Mesenchymal stem cell (in vitro differentiated cells and primary cell): Measurements from ENCODE around the gene ZNF710.
"Not testable (repeated sequence)": the region's sequence is repeated elsewhere in the genome, so short reads cannot be mapped to it uniquely, and the experiment has no call there.

Experiments used
- DNase-seq: peaks from one replicate; pipeline ENCODE4 v3.0.0-alpha.2; 2013
- H2AFZ ChIP-seq: one replicate; pipeline ENCODE4 v1.6.1; 2013; ENCODE audit warnings: low read depth, mild to moderate bottlenecking, control low read depth, inconsistent platforms, low read length, moderate library complexity
- H2AK5ac ChIP-seq: 2 replicates; pipeline ENCODE4 v1.6.1; 2013; ENCODE audit warnings: low read length, moderate library complexity, mild to moderate bottlenecking, inconsistent platforms; ENCODE audit not compliant: severe bottlenecking
- H2BK120ac ChIP-seq: one replicate; pipeline ENCODE4 v1.6.1; 2013; ENCODE audit warnings: low read depth, mild to moderate bottlenecking, inconsistent platforms, low read length, moderate library complexity
- H2BK12ac ChIP-seq, 2 experiments: one replicate each; pipeline ENCODE4 v1.6.1; 2013; ENCODE audit warnings: inconsistent platforms in 2 of 2, low read length in 2 of 2, mild to moderate bottlenecking in 2 of 2, moderate library complexity in 2 of 2, control low read depth in 1 of 2
- H2BK15ac ChIP-seq: one replicate; pipeline ENCODE4 v1.6.1; 2013; ENCODE audit warnings: mild to moderate bottlenecking, low read depth, inconsistent platforms; ENCODE audit not compliant: poor library complexity, severe bottlenecking
- H2BK5ac ChIP-seq: 2 replicates; pipeline ENCODE4 v1.6.1; 2013; ENCODE audit warnings: low read depth, mild to moderate bottlenecking, low read length, control low read depth, inconsistent platforms; ENCODE audit not compliant: poor library complexity, severe bottlenecking
- H3K14ac ChIP-seq, 2 experiments: one replicate each; pipeline ENCODE4 v1.6.1; 2013; ENCODE audit warnings: inconsistent platforms in 2 of 2, low read length in 2 of 2, control low read depth in 1 of 2, mild to moderate bottlenecking in 1 of 2, moderate library complexity in 1 of 2
- H3K18ac ChIP-seq, 2 experiments: one replicate each; pipeline ENCODE4 v1.6.1; 2013; ENCODE audit warnings: inconsistent platforms in 2 of 2, low read length in 2 of 2, control low read depth in 1 of 2, low read depth in 1 of 2, mild to moderate bottlenecking in 1 of 2
- H3K23ac ChIP-seq, 2 experiments: one replicate each; pipeline ENCODE4 v1.6.1; 2013; ENCODE audit warnings: inconsistent platforms in 2 of 2, low read length in 2 of 2, mild to moderate bottlenecking in 2 of 2, moderate library complexity in 2 of 2, control low read depth in 1 of 2
- H3K27ac ChIP-seq: 2 replicates; pipeline ENCODE4 v1.5.1; 2013; ENCODE audit warnings: mild to moderate bottlenecking, moderate library complexity, low read length, control low read depth, inconsistent platforms; ENCODE audit not compliant: poor library complexity, severe bottlenecking
- H3K27me3 ChIP-seq, 2 experiments: 2 replicates each; pipeline versions ENCODE4 v1.6.1 to v1.7.0; 2013; ENCODE audit warnings: low read length in 2 of 2, mild to moderate bottlenecking in 2 of 2, moderate library complexity in 2 of 2, control low read depth in 1 of 2, inconsistent platforms in 1 of 2; ENCODE audit not compliant: control insufficient read depth in 1 of 2, insufficient read depth in 1 of 2
- H3K36me3 ChIP-seq, 2 experiments: 2 replicates each; pipeline versions ENCODE4 v1.6.1 to v1.7.0; 2013; ENCODE audit warnings: low read length in 2 of 2, control low read depth in 1 of 2, inconsistent platforms in 1 of 2, low read depth in 1 of 2, mild to moderate bottlenecking in 1 of 2; ENCODE audit not compliant: insufficient read depth in 2 of 2, control insufficient read depth in 1 of 2
- H3K4ac ChIP-seq, 2 experiments: one replicate each; pipeline ENCODE4 v1.6.1; 2013; ENCODE audit warnings: inconsistent platforms in 2 of 2, low read length in 2 of 2, mild to moderate bottlenecking in 2 of 2, moderate library complexity in 2 of 2, control low read depth in 1 of 2, low read depth in 1 of 2
- H3K4me1 ChIP-seq: 2 replicates; pipeline ENCODE4 v1.6.1; 2013; ENCODE audit warnings: low read depth, low read length, control low read depth; ENCODE audit not compliant: control insufficient read depth, insufficient read depth
- H3K4me2 ChIP-seq: 2 replicates; pipeline ENCODE4 v1.6.1; 2013; ENCODE audit warnings: low read length, mild to moderate bottlenecking, inconsistent platforms; ENCODE audit not compliant: poor library complexity, severe bottlenecking
- H3K4me3 ChIP-seq, 2 experiments: 2 replicates each; pipeline versions ENCODE4 v1.5.1 to v1.7.0; 2013; ENCODE audit warnings: low read length in 2 of 2, mild to moderate bottlenecking in 2 of 2, control low read depth in 1 of 2, low read depth in 1 of 2; ENCODE audit not compliant: insufficient read depth in 1 of 2
- H3K79me1 ChIP-seq: replicated peaks from 2 replicates; pipeline ENCODE4 v1.6.1; 2013; ENCODE audit warnings: mild to moderate bottlenecking, control low read depth, low read length, inconsistent platforms; ENCODE audit not compliant: poor library complexity, severe bottlenecking
- H3K9ac ChIP-seq: 2 replicates; pipeline ENCODE4 v1.7.0; 2013; ENCODE audit warnings: mild to moderate bottlenecking, low read length, moderate library complexity
- H3K9me3 ChIP-seq: 2 replicates; pipeline ENCODE4 v1.7.0; 2013; ENCODE audit warnings: mild to moderate bottlenecking, low read length; ENCODE audit not compliant: control insufficient read depth
- H4K8ac ChIP-seq: one replicate; pipeline ENCODE4 v1.6.1; 2013; ENCODE audit warnings: inconsistent platforms, mild to moderate bottlenecking, low read length, moderate library complexity
- H4K91ac ChIP-seq: one replicate; pipeline ENCODE4 v1.6.1; 2013; ENCODE audit warnings: mild to moderate bottlenecking, low read length, inconsistent platforms
- WGBS: methylation state at CpG from one replicate; pipeline ENCODE4 v1.1.7; 2013; ENCODE audit warnings: mixed read lengths; 5-methylcytosine and 5-hydroxymethylcytosine counted together

ZNF710 gene

DNA sequence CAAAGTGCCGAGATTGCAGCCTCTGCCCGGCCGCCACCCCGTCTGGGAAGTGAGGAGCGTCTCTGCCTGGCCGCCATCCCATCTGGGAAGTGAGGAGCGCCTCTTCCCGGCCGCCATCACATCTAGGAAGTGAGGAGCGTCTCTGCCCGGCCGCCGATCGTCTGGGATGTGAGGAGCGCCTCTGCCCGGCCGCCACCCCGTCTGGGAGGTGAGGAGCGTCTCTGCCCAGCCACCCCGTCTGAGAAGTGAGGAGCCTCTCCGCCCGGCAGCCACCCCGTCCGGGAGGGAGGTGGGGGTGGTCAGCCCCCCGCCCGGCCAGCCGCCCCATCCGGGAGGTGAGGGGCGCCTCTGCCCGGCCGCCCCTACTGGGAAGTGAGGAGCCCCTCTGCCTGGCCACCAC is 23.3 kb upstream of the ZNF710 start:
- H3K4me3 ChIP-seq, H3K23ac ChIP-seq, H2AK5ac ChIP-seq, H3K79me1 ChIP-seq, H3K27ac ChIP-seq, DNase-seq, H3K18ac ChIP-seq, H4K8ac ChIP-seq, H3K14ac ChIP-seq, H4K91ac ChIP-seq, H3K36me3 ChIP-seq, H3K4ac ChIP-seq, H3K4me1 ChIP-seq, H2BK5ac ChIP-seq, H2BK120ac ChIP-seq, H2BK12ac ChIP-seq, H3K9ac ChIP-seq, H2AFZ ChIP-seq, H3K9me3 ChIP-seq, H2BK15ac ChIP-seq, H3K4me2 ChIP-seq: not testable (repeated sequence)
- 97% methylated on average over 21 of the region's 31 CpGs for WGBS
- H3K27me3 ChIP-seq: peaks cover 16 to 31% of the 10 kb centered on the region in 2 experiments

DNA sequence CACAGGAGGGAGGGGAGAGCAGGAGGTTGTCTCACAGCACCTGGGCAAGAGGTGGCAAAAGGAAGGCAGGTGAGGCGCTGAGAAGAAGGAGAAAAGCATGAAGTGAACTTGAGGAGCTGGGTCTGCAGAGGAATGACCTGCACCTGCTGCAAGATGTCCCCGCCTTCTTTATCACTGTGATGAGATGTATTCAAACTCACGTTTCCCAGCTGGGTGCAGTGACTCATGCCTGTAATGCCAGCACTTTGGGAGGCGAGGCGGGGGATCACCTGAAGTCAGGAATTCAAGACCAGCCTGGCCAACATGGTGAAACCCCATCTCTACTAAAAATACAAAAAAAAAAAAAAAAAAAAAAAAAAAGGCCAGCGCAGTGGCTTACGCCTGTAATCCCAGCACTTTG is 22.2 kb upstream of the ZNF710 start:
- Histone ChIP-seq H3K4me3 (no peak overlapping the region), H2AK5ac (no peak overlapping the region), H2BK5ac (no peak overlapping the region), H3K4me1 (no peaks in the 10 kb centered on the region), H3K23ac (no peak overlapping the region), H3K27me3 (peaks cover 18 to 42% of the 10 kb centered on the region in 2 experiments), H3K18ac (no peak overlapping the region), H3K79me1 (no peaks in the 10 kb centered on the region), H3K14ac (no peak overlapping the region), H2AFZ (no peak overlapping the region), H3K9ac (no peak overlapping the region), H2BK12ac (no peak overlapping the region), H2BK15ac (no peak overlapping the region), H3K4ac (no peak overlapping the region), H3K36me3 (no peaks in the 10 kb centered on the region), H3K9me3 (peaks cover 2% of the 10 kb centered on the region), H3K27ac (no peak overlapping the region), H4K8ac (no peak overlapping the region), H3K4me2 (no peak overlapping the region), H4K91ac (no peak overlapping the region), H2BK120ac (no peak overlapping the region)
- no peak for DNase-seq
- 90% methylated on average over 7 of the region's 7 CpGs for WGBS

DNA sequence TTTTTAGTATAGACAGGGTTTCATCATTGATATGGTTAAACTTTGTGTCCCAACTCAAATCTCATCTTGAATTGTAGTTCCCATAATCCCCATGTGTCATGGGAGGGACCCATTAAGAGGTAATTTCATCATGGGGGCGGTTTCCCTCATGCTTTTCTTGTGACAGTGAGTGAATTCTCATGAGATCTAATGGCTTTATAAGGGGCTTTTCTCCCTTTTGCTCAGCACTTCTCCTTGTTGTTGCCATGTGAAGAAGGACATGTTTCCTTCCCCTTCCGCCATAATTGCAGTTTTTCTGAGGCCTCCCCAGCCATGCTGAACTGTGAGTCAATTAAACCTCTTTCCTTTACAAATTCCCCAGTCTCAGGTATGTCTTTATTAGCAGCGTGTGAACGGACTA is 20.2 kb upstream of the ZNF710 start:
- WGBS: 81% methylated on average over 4 of the region's 4 CpGs
- Histone ChIP-seq H3K23ac (no peak overlapping the region), H3K4me3 (no peak overlapping the region), H3K36me3 (no peaks in the 10 kb centered on the region), H4K91ac (no peak overlapping the region), H3K4me2 (no peak overlapping the region), H2BK15ac (no peak overlapping the region), H3K79me1 (no peaks in the 10 kb centered on the region), H3K4me1 (no peaks in the 10 kb centered on the region), H4K8ac (no peak overlapping the region), H2AFZ (no peak overlapping the region), H3K4ac (no peak overlapping the region), H2AK5ac (no peak overlapping the region), H3K27me3 (peaks cover 15 to 41% of the 10 kb centered on the region in 2 experiments), H2BK5ac (no peak overlapping the region), H3K9me3 (peaks cover 8% of the 10 kb centered on the region), H2BK120ac (no peak overlapping the region), H3K9ac (no peak overlapping the region), H3K14ac (no peak overlapping the region), H3K27ac (no peak overlapping the region), H3K18ac (no peak overlapping the region), H2BK12ac (no peak overlapping the region)
- no peak for DNase-seq

DNA sequence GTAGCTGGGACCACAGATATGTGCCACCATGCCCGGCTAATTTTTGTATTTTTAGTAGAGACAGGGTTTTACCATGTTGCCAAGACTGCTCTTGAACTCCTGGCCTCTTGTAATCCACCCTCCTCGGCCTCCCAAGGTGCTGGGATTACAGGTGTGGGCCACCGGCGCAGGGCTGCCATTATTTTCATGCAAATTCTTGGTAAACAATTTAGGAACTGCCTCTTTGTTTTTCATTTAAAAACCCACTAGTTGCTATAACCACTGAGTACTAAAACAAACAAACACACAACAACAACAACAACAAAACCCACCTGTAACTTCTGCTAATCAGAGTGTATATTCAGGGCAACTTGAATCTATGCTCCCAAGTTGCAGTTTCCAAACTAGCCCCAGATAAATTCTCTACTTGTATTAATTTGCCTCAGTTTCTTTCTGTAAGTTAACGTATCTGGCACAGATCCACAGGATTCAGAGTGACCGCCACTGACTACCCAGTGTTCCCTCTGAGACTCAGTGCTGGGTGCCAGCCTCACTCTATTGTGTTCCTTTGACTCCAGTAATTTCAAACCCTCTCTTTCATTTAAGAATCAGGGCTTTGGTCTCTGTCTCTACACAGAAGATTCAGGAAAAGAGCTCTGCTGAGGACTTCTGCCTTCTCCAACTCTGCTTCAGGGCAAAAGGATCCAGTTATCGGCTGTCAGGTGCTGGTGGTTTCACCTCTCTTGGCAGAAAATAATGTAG is 18.6 kb upstream of the ZNF710 start:
- Histone ChIP-seq H3K27me3 (peaks cover 15 to 36% of the 10 kb centered on the region in 2 experiments), H4K91ac (no peak overlapping the region), H3K4me2 (no peak overlapping the region), H2BK120ac (no peak overlapping the region), H3K4me3 (no peak overlapping the region), H3K14ac (no peak overlapping the region), H2BK12ac (no peak overlapping the region), H3K4me1 (no peaks in the 10 kb centered on the region), H2BK15ac (no peak overlapping the region), H2AFZ (no peak overlapping the region), H2AK5ac (no peak overlapping the region), H3K23ac (no peak overlapping the region), H4K8ac (no peak overlapping the region), H3K9me3 (peaks cover 6% of the 10 kb centered on the region), H3K18ac (no peak overlapping the region), H3K79me1 (no peaks in the 10 kb centered on the region), H3K36me3 (no peaks in the 10 kb centered on the region), H3K4ac (no peak overlapping the region), H3K27ac (no peak overlapping the region), H2BK5ac (no peak overlapping the region), H3K9ac (no peak overlapping the region)
- 37% methylated on average over 7 of the region's 7 CpGs for WGBS
- no peak for DNase-seq
